Activated T-helper 2 cell treated with anti-CD3 and anti-CD28 coated beads, Interferon-gamma antibody, Interleukin-2, Interleukin-4, amounts not matched to agents 10 μg/mL and 5 μg/mL and 100 μg/mL, durations not matched to agents 14 hours and 24 hours and 36 hours (primary cell): ENCODE measurements around the gene LDLRAD3. TPM values are rescaled to one million over a fixed set of nuclear protein-coding genes. Genes with fewer than 3 reads are reported as not detected.

Source experiments
- DNase-seq: peaks from one replicate; pipeline ENCODE4 v3.0.0; 2021; ENCODE audit warnings: low spot score
- H3K27ac Mint-ChIP-seq: one replicate; pipeline ENCODE4 v1.8.0; 2021; ENCODE audit warnings: mixed read lengths
- H3K27me3 Mint-ChIP-seq: one replicate; pipeline ENCODE4 v1.8.0; 2021; ENCODE audit warnings: low read depth, mixed read lengths
- H3K36me3 Mint-ChIP-seq: one replicate; pipeline ENCODE4 v1.8.0; 2021; ENCODE audit warnings: low read depth, mixed read lengths
- H3K4me1 Mint-ChIP-seq: one replicate; pipeline ENCODE4 v1.8.0; 2021; ENCODE audit warnings: low read depth, mixed read lengths
- H3K4me3 Mint-ChIP-seq: one replicate; pipeline ENCODE4 v1.8.0; 2021; ENCODE audit warnings: low read depth, mild to moderate bottlenecking, moderate library complexity, mixed read lengths
- H3K9me3 Mint-ChIP-seq: one replicate; pipeline ENCODE4 v1.8.0; 2021; ENCODE audit warnings: mixed read lengths
- intact Hi-C: fragments of 100-400 bp; cut with micrococcal nuclease; formaldehyde crosslinking; loops from one replicate; pipeline ENCODE4 v1.15.1; 2023
- total RNA-seq: library from RNA; stranded (reverse); gene quantifications from 2 replicates; pipeline ENCODE4 v1.2.3, GENCODE V29; 2022

Gene LDLRAD3
- total RNA-seq, 1 donor from 2014 or later: 1.4 TPM

GRCh38 chr11:36230779-36231699, 287.2 kb downstream of the LDLRAD3 start:
- Mint-ChIP-seq H3K27me3 (peaks cover 9% of the 10 kb centered on the region), H3K4me1 (no peaks in the 10 kb centered on the region), H3K36me3 (no peaks in the 10 kb centered on the region), H3K4me3 (no peak overlapping the region), H3K9me3 (no peaks in the 10 kb centered on the region), H3K27ac (no peak overlapping the region)
- DNase-seq: no peak
- intact Hi-C loops: no loop called here

- Mint-ChIP-seq H3K36me3 (no peaks in the 10 kb centered on the region), H3K9me3 (no peaks in the 10 kb centered on the region), H3K4me1 (no peaks in the 10 kb centered on the region), H3K4me3 (no peak overlapping the region), H3K27me3 (peaks cover 9% of the 10 kb centered on the region), H3K27ac (no peak overlapping the region)
- DNase-seq: no peak
- intact Hi-C loops: no loop called here
These were observed 289.3 kb downstream of the LDLRAD3 start for GRCh38 chr11:36233204-36233603.

- no peak overlapping the region for H3K27ac Mint-ChIP-seq
- intact Hi-C loops: no loop called here
- H3K4me3 Mint-ChIP-seq: no peak overlapping the region
- no peaks in the 10 kb centered on the region for H3K4me1 Mint-ChIP-seq
- no peaks in the 10 kb centered on the region for H3K9me3 Mint-ChIP-seq
- no peak for DNase-seq
- H3K27me3 Mint-ChIP-seq: peaks cover 9% of the 10 kb centered on the region
- no peaks in the 10 kb centered on the region for H3K36me3 Mint-ChIP-seq
These were observed 291.0 kb downstream of the LDLRAD3 start for GRCh38 chr11:36234825-36235224.

GRCh38 chr11:36235750-36236149, 291.9 kb downstream of the LDLRAD3 start:
- Mint-ChIP-seq H3K4me1 (no peaks in the 10 kb centered on the region), H3K36me3 (no peaks in the 10 kb centered on the region), H3K9me3 (no peaks in the 10 kb centered on the region), H3K27ac (no peak overlapping the region), H3K27me3 (peaks cover 7% of the 10 kb centered on the region), H3K4me3 (no peak overlapping the region)
- no peak for DNase-seq
- intact Hi-C loops: no loop called here

- H3K4me1 Mint-ChIP-seq: no peaks in the 10 kb centered on the region
- H3K4me3 Mint-ChIP-seq: no peak overlapping the region
- intact Hi-C loops: no loop called here
- DNase-seq: no peak
- no peak overlapping the region for H3K27ac Mint-ChIP-seq
- H3K36me3 Mint-ChIP-seq: no peaks in the 10 kb centered on the region
- H3K27me3 Mint-ChIP-seq: no peaks in the 10 kb centered on the region
- no peaks in the 10 kb centered on the region for H3K9me3 Mint-ChIP-seq
These were observed 293.5 kb downstream of the LDLRAD3 start for GRCh38 chr11:36237391-36237790.

- H3K27ac Mint-ChIP-seq: no peak overlapping the region
- H3K27me3 Mint-ChIP-seq: no peaks in the 10 kb centered on the region
- no peaks in the 10 kb centered on the region for H3K4me1 Mint-ChIP-seq
- no peak for DNase-seq
- no peaks in the 10 kb centered on the region for H3K9me3 Mint-ChIP-seq
- intact Hi-C loops: no loop called here
- H3K4me3 Mint-ChIP-seq: no peak overlapping the region
- no peaks in the 10 kb centered on the region for H3K36me3 Mint-ChIP-seq
These were observed 294.3 kb downstream of the LDLRAD3 start for GRCh38 chr11:36238036-36238631.

GRCh38 chr11:36238881-36239280, 295.0 kb downstream of the LDLRAD3 start:
- intact Hi-C loops: no loop called here
- Mint-ChIP-seq H3K4me3 (no peak overlapping the region), H3K27me3 (no peaks in the 10 kb centered on the region), H3K36me3 (no peaks in the 10 kb centered on the region), H3K27ac (no peak overlapping the region), H3K4me1 (no peaks in the 10 kb centered on the region), H3K9me3 (no peaks in the 10 kb centered on the region)
- no peak for DNase-seq

- Mint-ChIP-seq H3K27me3 (no peaks in the 10 kb centered on the region), H3K9me3 (no peaks in the 10 kb centered on the region), H3K36me3 (no peaks in the 10 kb centered on the region), H3K27ac (no peak overlapping the region), H3K4me1 (no peaks in the 10 kb centered on the region), H3K4me3 (no peak overlapping the region)
- DNase-seq: no peak
- intact Hi-C loops: no loop called here
These were observed 295.8 kb downstream of the LDLRAD3 start for GRCh38 chr11:36239636-36240035.

GRCh38 chr11:36240173-36240572, 296.3 kb downstream of the LDLRAD3 start:
- Mint-ChIP-seq H3K27me3 (no peaks in the 10 kb centered on the region), H3K9me3 (no peaks in the 10 kb centered on the region), H3K36me3 (no peaks in the 10 kb centered on the region), H3K27ac (no peak overlapping the region), H3K4me1 (no peaks in the 10 kb centered on the region), H3K4me3 (no peak overlapping the region)
- DNase-seq: no peak
- intact Hi-C loops: no loop called here

- H3K27ac Mint-ChIP-seq: no peak overlapping the region
- no peaks in the 10 kb centered on the region for H3K4me1 Mint-ChIP-seq
- no peak for DNase-seq
- no peaks in the 10 kb centered on the region for H3K9me3 Mint-ChIP-seq
- H3K27me3 Mint-ChIP-seq: no peaks in the 10 kb centered on the region
- no peaks in the 10 kb centered on the region for H3K36me3 Mint-ChIP-seq
- intact Hi-C loops: no loop called here
- H3K4me3 Mint-ChIP-seq: no peak overlapping the region
These were observed 296.9 kb downstream of the LDLRAD3 start for GRCh38 chr11:36240801-36241200.

- no peak for DNase-seq
- H3K4me1 Mint-ChIP-seq: no peaks in the 10 kb centered on the region
- H3K9me3 Mint-ChIP-seq: no peaks in the 10 kb centered on the region
- H3K27ac Mint-ChIP-seq: no peak overlapping the region
- H3K27me3 Mint-ChIP-seq: no peaks in the 10 kb centered on the region
- no peaks in the 10 kb centered on the region for H3K36me3 Mint-ChIP-seq
- no peak overlapping the region for H3K4me3 Mint-ChIP-seq
- intact Hi-C loops: no loop called here
These were observed 297.6 kb downstream of the LDLRAD3 start for GRCh38 chr11:36241497-36241896.

GRCh38 chr11:36243641-36244040, 299.8 kb downstream of the LDLRAD3 start:
- no peak for DNase-seq
- no peaks in the 10 kb centered on the region for H3K36me3 Mint-ChIP-seq
- no peak overlapping the region for H3K4me3 Mint-ChIP-seq
- intact Hi-C loops: no loop called here
- H3K27ac Mint-ChIP-seq: no peak overlapping the region
- no peaks in the 10 kb centered on the region for H3K4me1 Mint-ChIP-seq
- no peaks in the 10 kb centered on the region for H3K9me3 Mint-ChIP-seq
- peaks cover 8% of the 10 kb centered on the region for H3K27me3 Mint-ChIP-seq

- intact Hi-C loops: no loop called here
- H3K9me3 Mint-ChIP-seq: no peaks in the 10 kb centered on the region
- peaks cover 3% of the 10 kb centered on the region for H3K4me1 Mint-ChIP-seq
- H3K4me3 Mint-ChIP-seq: no peak overlapping the region
- no peak overlapping the region for H3K27ac Mint-ChIP-seq
- H3K36me3 Mint-ChIP-seq: no peaks in the 10 kb centered on the region
- H3K27me3 Mint-ChIP-seq: peaks cover 13% of the 10 kb centered on the region
- no peak for DNase-seq
These were observed 303.6 kb downstream of the LDLRAD3 start for GRCh38 chr11:36247493-36247892.
